ENCODE results near the gene FAM107B. TPM values are rescaled to one million over a fixed set of nuclear protein-coding genes. Genes with fewer than 3 reads are reported as not detected.

FAM107B gene
- total RNA-seq, 4 donors from 2014 or later: 24.1 to 69.7 (median 43.2) TPM

- TF ChIP-seq CTCF (IDR thresholded peaks at IDR 0.05): no peak
- TF ChIP-seq POLR2A (IDR thresholded peaks at IDR 0.05): no peak
- no peaks in the 10 kb centered on the region for H3K27me3 ChIP-seq
- H3K27ac ChIP-seq: no peak overlapping the region
- H3K9me3 ChIP-seq: no peaks in the 10 kb centered on the region
- intact Hi-C loops (cut with DNase I; ENCODE audit: low total_unique reads): no loop called here
- no peaks in the 10 kb centered on the region for H3K36me3 ChIP-seq
- DNase-seq: no peak
- H3K4me1 ChIP-seq: no peaks in the 10 kb centered on the region
- no peak overlapping the region for H3K4me3 ChIP-seq
Measured at GRCh38 chr10:14476641-14477407, 297.9 kb downstream of the FAM107B start.

- TF ChIP-seq CTCF (IDR thresholded peaks at IDR 0.05) (no peak), POLR2A (IDR thresholded peaks at IDR 0.05) (no peak)
- intact Hi-C loops (cut with DNase I; ENCODE audit: low total_unique reads): no loop called here
- Histone ChIP-seq H3K4me1 (no peaks in the 10 kb centered on the region), H3K9me3 (no peaks in the 10 kb centered on the region), H3K4me3 (no peak overlapping the region), H3K27me3 (no peaks in the 10 kb centered on the region), H3K36me3 (no peaks in the 10 kb centered on the region), H3K27ac (no peak overlapping the region)
- no peak for DNase-seq
Measured at GRCh38 chr10:14476006-14476405, 298.7 kb downstream of the FAM107B start.

DNA sequence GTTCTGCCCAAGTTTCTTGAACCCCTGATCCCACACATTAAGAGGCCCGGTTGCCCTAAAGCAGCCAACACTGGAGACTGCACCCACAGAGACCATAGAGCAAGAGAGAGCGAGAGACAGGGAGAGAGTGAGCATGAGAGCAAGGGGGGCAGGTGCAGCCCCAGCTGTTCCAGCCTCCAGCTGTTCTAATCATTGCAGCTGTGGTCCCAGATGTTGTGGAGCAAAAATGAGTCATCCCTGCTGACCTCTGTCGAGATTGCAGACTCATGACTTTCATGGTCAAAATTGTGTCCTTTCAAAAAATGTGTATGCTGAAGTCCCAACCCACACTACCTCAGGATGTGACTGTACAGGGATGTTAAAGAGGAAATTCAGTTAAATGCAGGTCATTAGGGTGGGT is 300.0 kb downstream of the FAM107B start:
- Histone ChIP-seq H3K4me3 (no peak overlapping the region), H3K4me1 (no peaks in the 10 kb centered on the region), H3K9me3 (no peaks in the 10 kb centered on the region), H3K27ac (no peak overlapping the region), H3K27me3 (no peaks in the 10 kb centered on the region), H3K36me3 (no peaks in the 10 kb centered on the region)
- intact Hi-C loops (cut with DNase I; ENCODE audit: low total_unique reads): no loop called here
- no peak for DNase-seq
- TF ChIP-seq POLR2A (IDR thresholded peaks at IDR 0.05): no peak
- TF ChIP-seq CTCF (IDR thresholded peaks at IDR 0.05): no peak

- TF ChIP-seq POLR2A (IDR thresholded peaks at IDR 0.05) (no peak), CTCF (IDR thresholded peaks at IDR 0.05) (no peak)
- Histone ChIP-seq H3K4me1 (no peaks in the 10 kb centered on the region), H3K4me3 (no peak overlapping the region), H3K27ac (no peak overlapping the region), H3K36me3 (no peaks in the 10 kb centered on the region), H3K27me3 (no peaks in the 10 kb centered on the region), H3K9me3 (no peaks in the 10 kb centered on the region)
- DNase-seq: no peak
- intact Hi-C loops (cut with DNase I; ENCODE audit: low total_unique reads): no loop called here
Measured at GRCh38 chr10:14470920-14471319, 303.8 kb downstream of the FAM107B start.

- TF ChIP-seq POLR2A (IDR thresholded peaks at IDR 0.05): no peak
- no peak for TF ChIP-seq CTCF (IDR thresholded peaks at IDR 0.05)
- H3K4me3 ChIP-seq: no peak overlapping the region
- no peaks in the 10 kb centered on the region for H3K27me3 ChIP-seq
- no peak for DNase-seq
- H3K36me3 ChIP-seq: no peaks in the 10 kb centered on the region
- no peaks in the 10 kb centered on the region for H3K4me1 ChIP-seq
- no peaks in the 10 kb centered on the region for H3K9me3 ChIP-seq
- intact Hi-C loops (cut with DNase I; ENCODE audit: low total_unique reads): no loop called here
- H3K27ac ChIP-seq: no peak overlapping the region
Measured at GRCh38 chr10:14468726-14469125, 306.0 kb downstream of the FAM107B start.

Small RNAs within 50 kb of the gene (small RNA-seq; reads per million reads assigned to genes)
- gene RNA5SP302: not detected

Other genes starting within 250 kb of the FAM107B start
- gene CDNF, start 63.1 kb upstream of the FAM107B start, total RNA-seq: 1 to 10 TPM in 3 of 4 donors, not detected in 1; 2.6 to 9.1 (median 3.8) TPM
- 10 to 100 TPM; 10.4 to 19.4 (median 13.8) TPM for gene HSPA14, start 63.4 kb upstream of the FAM107B start, total RNA-seq
- 10 to 100 TPM in 2 of 4 donors, 1 to 10 TPM in 2; 3.2 to 23.2 (median 8.6) TPM for gene MSANTD7, start 63.4 kb upstream of the FAM107B start, total RNA-seq
- 10 to 100 TPM in 2 of 4 donors, 1 to 10 TPM in 2; 7.4 to 41.5 (median 12.2) TPM for gene SUV39H2, start 104.0 kb upstream of the FAM107B start, total RNA-seq
- 10 to 100 TPM; 10.5 to 22.6 (median 16.6) TPM for gene DCLRE1C, start 179.2 kb upstream of the FAM107B start, total RNA-seq
- not detected for gene MEIG1, start 184.5 kb upstream of the FAM107B start, total RNA-seq

Data from uterus (tissue), 4 donors.